GM19193 (cell line): ENCODE measurements around the gene CLEC16A.

Source experiments
- POLR2A ChIP-seq: IDR thresholded peaks from 4 replicates; pipeline ENCODE4 v1.6.1; 2011; ENCODE audit not compliant: insufficient read depth, insufficient read length; ENCODE audit errors: extremely low read depth

Gene CLEC16A

GRCh38 chr16:11174141-11174540 lies 229.8 kb downstream of the CLEC16A start:
- TF ChIP-seq POLR2A, result no peak

- no peak for TF ChIP-seq POLR2A
Measured at GRCh38 chr16:11175106-11175786, 230.9 kb downstream of the CLEC16A start.

GRCh38 chr16:11175787-11176341 lies 231.5 kb downstream of the CLEC16A start:
- no peak for TF ChIP-seq POLR2A

GRCh38 chr16:11177578-11178160 lies 233.3 kb downstream of the CLEC16A start:
- no peak for TF ChIP-seq POLR2A

- no peak for TF ChIP-seq POLR2A
Measured at GRCh38 chr16:11178424-11178823, 234.1 kb downstream of the CLEC16A start.

GRCh38 chr16:11179574-11179973 lies 235.2 kb downstream of the CLEC16A start:
- no peak for TF ChIP-seq POLR2A

- TF ChIP-seq POLR2A, result no peak
Measured at GRCh38 chr16:11180489-11180888, 236.1 kb downstream of the CLEC16A start.

GRCh38 chr16:11181242-11181898 lies 237.0 kb downstream of the CLEC16A start:
- no peak for TF ChIP-seq POLR2A

DNA sequence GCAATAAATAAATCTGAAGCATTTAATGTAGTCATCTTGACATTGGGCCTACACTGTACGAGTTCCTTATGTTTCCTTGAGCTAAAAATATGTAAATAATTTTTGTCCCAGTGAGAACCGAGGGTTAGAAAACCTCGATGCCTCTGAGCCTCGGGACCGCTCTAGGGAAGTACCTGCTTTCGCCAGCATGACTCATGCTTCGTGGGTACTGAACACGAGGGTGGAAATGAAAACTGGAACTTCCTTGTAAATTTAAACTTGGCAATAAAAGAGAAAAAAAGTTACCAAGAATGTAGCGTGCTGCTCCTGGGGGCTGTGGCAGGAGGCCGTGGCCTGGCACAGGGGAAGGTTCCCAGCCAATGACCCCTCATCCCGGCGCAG lies 237.5 kb downstream of the CLEC16A start:
- no peak for TF ChIP-seq POLR2A

- TF ChIP-seq POLR2A, result no peak
Measured at GRCh38 chr16:11182411-11182810, 238.0 kb downstream of the CLEC16A start.

DNA sequence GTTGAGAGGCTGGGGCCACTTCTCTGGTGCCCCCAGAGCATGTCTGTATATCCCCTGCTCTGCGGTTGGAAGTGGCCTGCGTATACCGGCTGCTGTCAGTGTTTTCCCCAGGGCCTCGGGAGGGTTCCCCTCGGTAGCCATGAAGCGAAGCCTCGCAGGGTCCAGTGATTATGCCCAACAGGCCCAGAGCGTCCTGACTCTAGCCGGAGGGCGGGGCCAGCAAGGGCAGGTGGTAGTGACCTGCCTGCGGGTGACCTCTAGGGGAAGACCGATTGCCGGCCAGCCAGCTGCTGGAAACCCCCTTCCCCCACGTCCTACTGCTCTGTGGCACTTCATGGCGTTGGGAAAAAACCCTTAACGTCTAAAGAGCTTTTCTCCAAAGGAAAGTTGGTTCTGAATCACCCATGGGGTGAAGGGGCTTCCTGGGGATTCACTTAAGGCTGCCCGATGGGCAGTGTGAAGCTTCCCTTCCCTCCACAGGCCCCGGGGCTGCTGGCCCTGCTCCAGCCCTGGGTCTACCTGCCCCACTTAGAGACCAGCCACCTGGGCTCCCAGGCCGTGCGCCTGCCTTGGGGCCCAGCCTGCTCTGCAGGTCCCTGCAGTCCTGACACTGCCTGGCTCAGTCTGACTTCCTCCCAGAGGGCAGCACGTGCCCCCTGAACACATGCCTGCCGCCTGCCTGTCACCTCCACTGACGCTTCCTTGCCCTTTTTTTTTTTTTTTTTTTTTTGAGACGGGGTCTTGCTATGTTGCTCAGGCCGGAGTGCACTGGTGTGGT lies 238.9 kb downstream of the CLEC16A start:
- no peak for TF ChIP-seq POLR2A

- TF ChIP-seq POLR2A, result no peak
Measured at GRCh38 chr16:11183951-11184350, 239.6 kb downstream of the CLEC16A start.

DNA sequence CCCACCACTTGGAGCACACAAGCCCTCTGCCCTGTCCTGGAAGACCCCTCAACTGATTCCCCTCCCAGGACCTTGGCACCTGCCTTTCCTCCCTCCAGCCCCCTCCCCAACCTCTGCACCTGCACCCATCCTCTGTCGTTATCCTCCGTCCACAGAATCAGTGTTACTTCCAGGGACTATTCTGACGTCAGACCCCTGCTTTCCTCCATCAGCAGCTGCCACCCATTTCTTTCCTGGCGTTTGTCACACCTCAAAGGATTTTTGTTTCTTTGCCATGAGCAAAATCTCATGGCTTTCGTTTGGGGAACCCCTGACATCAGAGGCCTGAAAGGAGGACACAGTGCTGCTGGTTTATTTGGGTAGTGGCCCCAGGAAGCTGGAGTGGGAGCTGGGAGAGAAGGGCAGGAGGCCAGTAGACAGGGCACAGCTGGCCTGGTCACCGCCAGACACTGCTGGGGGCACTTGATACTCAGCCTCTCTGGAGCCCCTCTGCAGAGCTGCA lies 243.2 kb downstream of the CLEC16A start:
- no peak for TF ChIP-seq POLR2A

- no peak for TF ChIP-seq POLR2A
Measured at GRCh38 chr16:11188801-11189740, 244.7 kb downstream of the CLEC16A start.
